Activated CD4-positive, alpha-beta T cell treated with anti-CD3 and anti-CD28 coated beads for 1 hour (primary cell): ENCODE results near the gene AOPEP.

ENCODE experiments used
- DNase-seq: peaks from one replicate; pipeline ENCODE4 v3.0.0-alpha.2; 2020

AOPEP gene

GRCh38 chr9:94794476-94795167 lies 68.1 kb downstream of the AOPEP start:
- DNase-seq, result no peak

- no peak for DNase-seq
These were observed 70.2 kb downstream of the AOPEP start for GRCh38 chr9:94796687-94797086.

- no peak for DNase-seq
These were observed 71.7 kb downstream of the AOPEP start for GRCh38 chr9:94798201-94798600.

GRCh38 chr9:94798708-94799107 lies 72.2 kb downstream of the AOPEP start:
- DNase-seq, result no peak

- no peak for DNase-seq
These were observed 73.2 kb downstream of the AOPEP start for GRCh38 chr9:94799578-94800264.

- no peak for DNase-seq
These were observed 74.1 kb downstream of the AOPEP start for GRCh38 chr9:94800424-94801117.

GRCh38 chr9:94801234-94801633 lies 74.7 kb downstream of the AOPEP start:
- no peak for DNase-seq

- DNase-seq, result no peak
These were observed 75.2 kb downstream of the AOPEP start for GRCh38 chr9:94801681-94802080.

- no peak for DNase-seq
These were observed 75.8 kb downstream of the AOPEP start for GRCh38 chr9:94802251-94802650.

- DNase-seq, result no peak
These were observed 76.3 kb downstream of the AOPEP start for GRCh38 chr9:94802793-94803192.

GRCh38 chr9:94804316-94804715 lies 77.8 kb downstream of the AOPEP start:
- no peak for DNase-seq

- no peak for DNase-seq
These were observed 78.6 kb downstream of the AOPEP start for GRCh38 chr9:94805051-94805489.

GRCh38 chr9:94805585-94805984 lies 79.1 kb downstream of the AOPEP start:
- DNase-seq, result no peak

- no peak for DNase-seq
These were observed 79.9 kb downstream of the AOPEP start for GRCh38 chr9:94806307-94806893.

- DNase-seq, result no peak
These were observed 81.1 kb downstream of the AOPEP start for GRCh38 chr9:94807556-94807955.

- no peak for DNase-seq
These were observed 82.6 kb downstream of the AOPEP start for GRCh38 chr9:94808926-94809700.

- DNase-seq, result no peak
These were observed 83.3 kb downstream of the AOPEP start for GRCh38 chr9:94809778-94810177.

- DNase-seq, result no peak
These were observed 84.6 kb downstream of the AOPEP start for GRCh38 chr9:94811074-94811473.

- DNase-seq, result no peak
These were observed 85.8 kb downstream of the AOPEP start for GRCh38 chr9:94812343-94812742.

GRCh38 chr9:94813379-94813778 lies 86.9 kb downstream of the AOPEP start:
- DNase-seq, result no peak

GRCh38 chr9:94817291-94818177 lies 91.0 kb downstream of the AOPEP start:
- DNase-seq, result no peak

GRCh38 chr9:94818178-94818541 lies 91.7 kb downstream of the AOPEP start:
- DNase-seq, result no peak
